Measurements from ENCODE around the gene CPVL.

The CPVL gene

GRCh38 chr7:29041991-29042390 is 104.3 kb downstream of the CPVL start (continued):
- TF ChIP-seq ZNF148 (tag by site-specific recombination; IDR thresholded peaks at IDR 0.05; ENCODE audit: borderline replicate concordance) (no peak), ZNF664 (tag by site-specific recombination; IDR thresholded peaks at IDR 0.05) (no peak), ZNF626 (tag by site-specific recombination; IDR thresholded peaks at IDR 0.05) (no peak)

GRCh38 chr7:29040579-29040925 is 105.8 kb downstream of the CPVL start:
- Histone ChIP-seq H3K27ac (ENCODE audit: extremely low read depth, low read depth, low read length) (no peak overlapping the region), H3K36me3 (ENCODE audit: control insufficient read depth in 2 of 2, insufficient read depth in 1 of 2, low read length in 2 of 2) (no peaks in the 10 kb centered on the region), H3K4me3 (ENCODE audit: low read depth, low read length) (no peak overlapping the region), H3K9me3 (ENCODE audit: control insufficient read depth, insufficient read depth, low read depth, low read length) (no peaks in the 10 kb centered on the region), H3K4me1 (ENCODE audit: control insufficient read depth, insufficient read depth, low read length) (peaks cover under 1% of the 10 kb centered on the region; the same call in 1 of the 2 replicates)
- POLR2A ChIA-PET: no interaction called here
- TF ChIP-seq ZNF560 (tag by site-specific recombination; IDR thresholded peaks at IDR 0.05; ENCODE audit: borderline replicate concordance) (no peak), ZNF529 (tag by site-specific recombination; IDR thresholded peaks at IDR 0.05; ENCODE audit: insufficient replicate concordance) (no peak), ZNF768 (tag by site-specific recombination; IDR thresholded peaks at IDR 0.05) (no peak), FEZF1 (tag by site-specific recombination; IDR thresholded peaks at IDR 0.05) (no peak), ZNF121 (tag by site-specific recombination; IDR thresholded peaks at IDR 0.05) (no peak), REST (tag by site-specific recombination; IDR thresholded peaks at IDR 0.05) (no peak), ZNF239 (tag by site-specific recombination; IDR thresholded peaks at IDR 0.05) (no peak), MZF1 (tag by site-specific recombination; IDR thresholded peaks at IDR 0.05; ENCODE audit: borderline replicate concordance) (no peak), ZFP41 (tag by site-specific recombination; IDR thresholded peaks at IDR 0.05; ENCODE audit: borderline replicate concordance) (no peak), ZNF354C (tag by site-specific recombination; IDR thresholded peaks at IDR 0.05; ENCODE audit: borderline replicate concordance, low read depth) (no peak), ZNF510 (tag by site-specific recombination; IDR thresholded peaks at IDR 0.05; ENCODE audit: insufficient replicate concordance) (no peak), ZNF112 (tag by site-specific recombination; IDR thresholded peaks at IDR 0.05) (no peak)
- TF ChIP-seq, protein P1, sequence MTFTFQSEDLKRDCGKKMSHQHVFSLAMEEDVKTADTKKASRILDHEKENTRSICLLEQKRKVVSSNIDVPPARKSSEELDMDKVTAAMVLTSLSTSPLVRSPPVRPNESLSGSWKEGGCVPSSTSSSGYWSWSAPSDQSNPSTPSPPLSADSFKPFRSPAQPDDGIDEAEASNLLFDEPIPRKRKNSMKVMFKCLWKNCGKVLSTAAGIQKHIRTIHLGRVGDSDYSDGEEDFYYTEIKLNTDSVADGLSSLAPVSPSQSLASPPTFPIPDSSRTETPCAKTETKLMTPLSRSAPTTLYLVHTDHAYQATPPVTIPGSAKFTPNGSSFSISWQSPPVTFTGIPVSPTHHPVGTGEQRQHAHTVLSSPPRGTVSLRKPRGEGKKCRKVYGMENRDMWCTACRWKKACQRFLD (tag by site-specific recombination; IDR thresholded peaks at IDR 0.05): no peak
- CTCF ChIA-PET: interaction anchor here (0.9 to 1.1 kb wide), 2 partner anchors 37 to 84 kb away, joined by 4 to 5 read pairs; no protein-coding TSS in a partner anchor

All from HEK293 (cell line).